ENCODE data around the gene TBC1D14.

- TF ChIP-seq, protein P1, sequence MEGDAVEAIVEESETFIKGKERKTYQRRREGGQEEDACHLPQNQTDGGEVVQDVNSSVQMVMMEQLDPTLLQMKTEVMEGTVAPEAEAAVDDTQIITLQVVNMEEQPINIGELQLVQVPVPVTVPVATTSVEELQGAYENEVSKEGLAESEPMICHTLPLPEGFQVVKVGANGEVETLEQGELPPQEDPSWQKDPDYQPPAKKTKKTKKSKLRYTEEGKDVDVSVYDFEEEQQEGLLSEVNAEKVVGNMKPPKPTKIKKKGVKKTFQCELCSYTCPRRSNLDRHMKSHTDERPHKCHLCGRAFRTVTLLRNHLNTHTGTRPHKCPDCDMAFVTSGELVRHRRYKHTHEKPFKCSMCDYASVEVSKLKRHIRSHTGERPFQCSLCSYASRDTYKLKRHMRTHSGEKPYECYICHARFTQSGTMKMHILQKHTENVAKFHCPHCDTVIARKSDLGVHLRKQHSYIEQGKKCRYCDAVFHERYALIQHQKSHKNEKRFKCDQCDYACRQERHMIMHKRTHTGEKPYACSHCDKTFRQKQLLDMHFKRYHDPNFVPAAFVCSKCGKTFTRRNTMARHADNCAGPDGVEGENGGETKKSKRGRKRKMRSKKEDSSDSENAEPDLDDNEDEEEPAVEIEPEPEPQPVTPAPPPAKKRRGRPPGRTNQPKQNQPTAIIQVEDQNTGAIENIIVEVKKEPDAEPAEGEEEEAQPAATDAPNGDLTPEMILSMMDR (IDR thresholded peaks at IDR 0.05): no peak
- no peak for TF ChIP-seq POLR2A (IDR thresholded peaks at IDR 0.05)
Observed at GRCh38 chr4:6920171-6920570, 10.5 kb downstream of the TBC1D14 start.

All from testis (tissue), 2 donors.